K562 (cell line): Measurements from ENCODE around the gene C16orf96. TPM values are rescaled to one million over a fixed set of nuclear protein-coding genes. Genes with fewer than 3 reads are reported as not detected.

Source experiments
- AFF4 ChIP-seq: sonication (generic); formaldehyde crosslinking; IDR thresholded peaks from 2 replicates; pipeline ENCODE4 v1.8.0; 2023; ENCODE audit warnings: mild to moderate bottlenecking, missing genetic modification reagents
- ARID2 ChIP-seq: fragments of 450-650 bp; IDR thresholded peaks from 2 replicates; pipeline ENCODE4 v1.6.1; 2017; ENCODE audit warnings: antibody characterized with exemption, mild to moderate bottlenecking
- BCOR ChIP-seq: fragments of 450-650 bp; IDR thresholded peaks from 2 replicates; pipeline ENCODE4 v1.6.1; 2016
- BRD4 ChIP-seq: fragments of 200-600 bp; sonication (generic); IDR thresholded peaks from 2 replicates; pipeline ENCODE4 v1.6.1; 2017; ENCODE audit warnings: inconsistent platforms
- CBFB ChIP-seq: sonication (generic); formaldehyde crosslinking; IDR thresholded peaks from 2 replicates; pipeline ENCODE4 v1.4.0; 2020; ENCODE audit warnings: mild to moderate bottlenecking, missing genetic modification reagents
- CCNT2 ChIP-seq: IDR thresholded peaks from 2 replicates; pipeline ENCODE4 v1.6.1; 2011; ENCODE audit warnings: borderline replicate concordance, low read depth, mild to moderate bottlenecking, moderate library complexity, mixed read lengths, low read length; ENCODE audit not compliant: insufficient read length; ENCODE audit errors: extremely low read depth
- CGGBP1 ChIP-seq: fragments of 250-450 bp; sonication (Bioruptor Pico); IDR thresholded peaks from 2 replicates; pipeline ENCODE4 v1.9.0; 2021; ENCODE audit warnings: mild to moderate bottlenecking
- CHD4 ChIP-seq: fragments of 200-600 bp; sonication (generic); IDR thresholded peaks from 3 replicates; pipeline ENCODE4 v1.6.1; 2012; ENCODE audit warnings: low read depth, mild to moderate bottlenecking, mixed read lengths, low read length, inconsistent platforms; ENCODE audit not compliant: insufficient read depth, insufficient replicate concordance, poor library complexity, severe bottlenecking
- ESRRA ChIP-seq: fragments of 450-650 bp; IDR thresholded peaks from 2 replicates; pipeline ENCODE4 v1.6.1; 2014; ENCODE audit warnings: low read depth, mild to moderate bottlenecking, moderate library complexity, borderline replicate concordance
- ETS1 ChIP-seq: conservative IDR thresholded peaks from 2 replicates; pipeline ENCODE4 v1.6.1; 2011; ENCODE audit warnings: low read depth, mild to moderate bottlenecking, low read length; ENCODE audit not compliant: control insufficient read depth
- JUN ChIP-seq, 2 experiments: sonication (generic) in 1 of 2; formaldehyde crosslinking in 1 of 2; IDR thresholded peaks; 2 replicates each; pipeline versions ENCODE4 v1.6.1 to v1.8.0; 2012 to 2022; ENCODE audit warnings: borderline replicate concordance in 2 of 2, mild to moderate bottlenecking in 2 of 2, improper control_type of control experiment in 1 of 2, low read depth in 1 of 2, low read length in 1 of 2, missing genetic modification reagents in 1 of 2
- KDM2B ChIP-seq: fragments of 250-450 bp; sonication (Bioruptor Pico); IDR thresholded peaks from 2 replicates; pipeline ENCODE4 v1.8.0; 2021; ENCODE audit warnings: mild to moderate bottlenecking, moderate library complexity
- MTA2 ChIP-seq: fragments of 450-650 bp; IDR thresholded peaks from 2 replicates; pipeline ENCODE4 v1.6.1; 2016; ENCODE audit warnings: low read depth
- NELFE ChIP-seq: IDR thresholded peaks from 2 replicates; pipeline ENCODE4 v1.6.1; 2011; ENCODE audit warnings: mild to moderate bottlenecking; ENCODE audit not compliant: insufficient read depth, insufficient read length
- NR2C2 ChIP-seq, 2 experiments: fragments of 200-800 bp in 1 of 2; sonication (Bioruptor generic) in 1 of 2; sonication (generic) in 1 of 2; formaldehyde crosslinking in 1 of 2; IDR thresholded peaks; 2 replicates each; pipeline versions ENCODE4 v1.6.1 to v1.8.0; 2016 to 2022; ENCODE audit warnings: mild to moderate bottlenecking in 1 of 2, missing compliant biosample characterization in 1 of 2, missing genetic modification characterization in 1 of 2, missing genetic modification reagents in 1 of 2
- PHF20 ChIP-seq: fragments of 450-650 bp; IDR thresholded peaks from 2 replicates; pipeline ENCODE4 v1.6.1; 2018; ENCODE audit not compliant: partially characterized antibody
- RB1 ChIP-seq: fragments of 450-650 bp; IDR thresholded peaks from 2 replicates; pipeline ENCODE4 v1.6.1; 2017; ENCODE audit warnings: low read depth, mild to moderate bottlenecking
- SP1 ChIP-seq: sonication (generic); formaldehyde crosslinking; IDR thresholded peaks from 2 replicates; pipeline ENCODE4 v1.8.1; 2022; ENCODE audit warnings: mild to moderate bottlenecking, missing genetic modification reagents
- ZFX ChIP-seq: sonication (generic); formaldehyde crosslinking; IDR thresholded peaks from 2 replicates; pipeline ENCODE4 v1.8.0; 2022; ENCODE audit warnings: mild to moderate bottlenecking, missing genetic modification reagents, moderate library complexity
- polyA plus RNA-seq, 8 experiments: library from polyadenylated mRNA; depleted of rRNA in 4 of 8; stranded (reverse) in 5 of 8; unstranded in 3 of 8; fragments of >200 nt; fragmentation: Nextera tagmentation in 2 of 8; fragmentation: Illumina TruSeq in 1 of 8; extraction: Ambion mirVana in 2 of 8; extraction: Trizol in 1 of 8; gene quantifications; 2 replicates each; pipeline versions ENCODE4 v1.2.1 to v1.2.3, GENCODE V29; 2011 to 2014; ENCODE audit warnings: inconsistent platforms in 1 of 8, missing spikeins in 1 of 8
- total RNA-seq, 7 experiments: library from RNA; depleted of rRNA in 6 of 7; stranded (reverse); fragments of >200 nt in 6 of 7; fragmentation: Illumina TruSeq in 2 of 7; extraction: Trizol in 2 of 7; gene quantifications; 2 replicates each; pipeline versions ENCODE4 v1.2.1 to v1.2.3, GENCODE V29; 2011 to 2021; ENCODE audit warnings: low replicate concordance in 1 of 7
- TF ChIP-seq, protein P1 (sequence below): IDR thresholded peaks from 3 replicates; pipeline ENCODE4 v1.6.1; 2011; ENCODE audit warnings: borderline replicate concordance, mild to moderate bottlenecking; ENCODE audit not compliant: insufficient read length, insufficient read depth

The C16orf96 gene
- total and polyA plus RNA-seq, 9 of the 15 experiments (the other 6 are each of a cell fraction or from before 2014, with no cell fraction given) = not detected

GRCh38 chr16:4624827-4625559, 68.9 kb downstream of the C16orf96 start (continued):
- no peak for TF ChIP-seq NR2C2 (CRISPR knock-in tag; IDR thresholded peaks at IDR 0.05)
- peak; percentile 83 for TF ChIP-seq NR2C2 (tag; IDR thresholded peaks at IDR 0.05)
- TF ChIP-seq ETS1 = 0 out of 2 replicates have a peak, but pooled peaks have one; percentile 24
- peak; percentile 94 for TF ChIP-seq ZFX (CRISPR knock-in tag)
- TF ChIP-seq JUN (IDR thresholded peaks at IDR 0.05; ENCODE audit: borderline replicate concordance, low read depth, low read length) = no peak
- 0 out of 2 replicates have a peak, but pooled peaks have one; percentile 43 for TF ChIP-seq JUN (CRISPR knock-in tag; IDR thresholded peaks at IDR 0.05; ENCODE audit: borderline replicate concordance)
- peak; percentile 30; the same call in 1 of the 2 replicates for TF ChIP-seq CGGBP1 (CRISPR knock-in tag)
- TF ChIP-seq CCNT2 = peak; percentile 42
- 0 out of 2 replicates have a peak, but pooled peaks have one; percentile 33 for TF ChIP-seq SP1 (CRISPR knock-in tag)
- peak; percentile 60; the same call in 1 of the 2 replicates for TF ChIP-seq KDM2B (CRISPR knock-in tag)
- no peak for TF ChIP-seq CHD4
- no peak for TF ChIP-seq BCOR
- no peak for TF ChIP-seq NELFE
- TF ChIP-seq MTA2 = no peak
- no peak for TF ChIP-seq ESRRA
- peak; percentile 53; the same call in 1 of the 2 replicates for TF ChIP-seq AFF4
- TF ChIP-seq ARID2 = no peak
- TF ChIP-seq PHF20 = peak; percentile 44
- TF ChIP-seq CBFB (CRISPR knock-in tag) = no peak
- peak; percentile 52; the same call in 1 of the 2 replicates for TF ChIP-seq RB1
- TF ChIP-seq BRD4 = peak; percentile 77; the same call in 1 of the 2 replicates
- TF ChIP-seq, protein P1, sequence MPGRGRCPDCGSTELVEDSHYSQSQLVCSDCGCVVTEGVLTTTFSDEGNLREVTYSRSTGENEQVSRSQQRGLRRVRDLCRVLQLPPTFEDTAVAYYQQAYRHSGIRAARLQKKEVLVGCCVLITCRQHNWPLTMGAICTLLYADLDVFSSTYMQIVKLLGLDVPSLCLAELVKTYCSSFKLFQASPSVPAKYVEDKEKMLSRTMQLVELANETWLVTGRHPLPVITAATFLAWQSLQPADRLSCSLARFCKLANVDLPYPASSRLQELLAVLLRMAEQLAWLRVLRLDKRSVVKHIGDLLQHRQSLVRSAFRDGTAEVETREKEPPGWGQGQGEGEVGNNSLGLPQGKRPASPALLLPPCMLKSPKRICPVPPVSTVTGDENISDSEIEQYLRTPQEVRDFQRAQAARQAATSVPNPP = no peak
